ENCODE results near the gene DLGAP5.

- TF ChIP-seq, protein P1, sequence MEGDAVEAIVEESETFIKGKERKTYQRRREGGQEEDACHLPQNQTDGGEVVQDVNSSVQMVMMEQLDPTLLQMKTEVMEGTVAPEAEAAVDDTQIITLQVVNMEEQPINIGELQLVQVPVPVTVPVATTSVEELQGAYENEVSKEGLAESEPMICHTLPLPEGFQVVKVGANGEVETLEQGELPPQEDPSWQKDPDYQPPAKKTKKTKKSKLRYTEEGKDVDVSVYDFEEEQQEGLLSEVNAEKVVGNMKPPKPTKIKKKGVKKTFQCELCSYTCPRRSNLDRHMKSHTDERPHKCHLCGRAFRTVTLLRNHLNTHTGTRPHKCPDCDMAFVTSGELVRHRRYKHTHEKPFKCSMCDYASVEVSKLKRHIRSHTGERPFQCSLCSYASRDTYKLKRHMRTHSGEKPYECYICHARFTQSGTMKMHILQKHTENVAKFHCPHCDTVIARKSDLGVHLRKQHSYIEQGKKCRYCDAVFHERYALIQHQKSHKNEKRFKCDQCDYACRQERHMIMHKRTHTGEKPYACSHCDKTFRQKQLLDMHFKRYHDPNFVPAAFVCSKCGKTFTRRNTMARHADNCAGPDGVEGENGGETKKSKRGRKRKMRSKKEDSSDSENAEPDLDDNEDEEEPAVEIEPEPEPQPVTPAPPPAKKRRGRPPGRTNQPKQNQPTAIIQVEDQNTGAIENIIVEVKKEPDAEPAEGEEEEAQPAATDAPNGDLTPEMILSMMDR (IDR thresholded peaks at IDR 0.05), result no peak
- no peak for TF ChIP-seq POLR2A (IDR thresholded peaks at IDR 0.05)
Observed at GRCh38 chr14:55198749-55199148, 7.4 kb upstream of the DLGAP5 start.
